ENCODE measurements around the gene CSAG3. TPM values are rescaled to one million over a fixed set of nuclear protein-coding genes. Genes with fewer than 3 reads are reported as not detected.

CSAG3 gene
- total RNA-seq, 1 experiment from 2014 or later = 0.26 TPM

- no peaks in the 10 kb centered on the region for H3K4me1 ChIP-seq (ENCODE audit: control insufficient read depth, insufficient read depth, low read length)
- TF ChIP-seq, protein P1, sequence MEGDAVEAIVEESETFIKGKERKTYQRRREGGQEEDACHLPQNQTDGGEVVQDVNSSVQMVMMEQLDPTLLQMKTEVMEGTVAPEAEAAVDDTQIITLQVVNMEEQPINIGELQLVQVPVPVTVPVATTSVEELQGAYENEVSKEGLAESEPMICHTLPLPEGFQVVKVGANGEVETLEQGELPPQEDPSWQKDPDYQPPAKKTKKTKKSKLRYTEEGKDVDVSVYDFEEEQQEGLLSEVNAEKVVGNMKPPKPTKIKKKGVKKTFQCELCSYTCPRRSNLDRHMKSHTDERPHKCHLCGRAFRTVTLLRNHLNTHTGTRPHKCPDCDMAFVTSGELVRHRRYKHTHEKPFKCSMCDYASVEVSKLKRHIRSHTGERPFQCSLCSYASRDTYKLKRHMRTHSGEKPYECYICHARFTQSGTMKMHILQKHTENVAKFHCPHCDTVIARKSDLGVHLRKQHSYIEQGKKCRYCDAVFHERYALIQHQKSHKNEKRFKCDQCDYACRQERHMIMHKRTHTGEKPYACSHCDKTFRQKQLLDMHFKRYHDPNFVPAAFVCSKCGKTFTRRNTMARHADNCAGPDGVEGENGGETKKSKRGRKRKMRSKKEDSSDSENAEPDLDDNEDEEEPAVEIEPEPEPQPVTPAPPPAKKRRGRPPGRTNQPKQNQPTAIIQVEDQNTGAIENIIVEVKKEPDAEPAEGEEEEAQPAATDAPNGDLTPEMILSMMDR (IDR thresholded peaks at IDR 0.05) = no peak
- TF ChIP-seq SIN3A (IDR thresholded peaks at IDR 0.05; ENCODE audit: borderline replicate concordance, insufficient read depth, low read depth, low read length) = no peak
- TF ChIP-seq, protein P2, sequence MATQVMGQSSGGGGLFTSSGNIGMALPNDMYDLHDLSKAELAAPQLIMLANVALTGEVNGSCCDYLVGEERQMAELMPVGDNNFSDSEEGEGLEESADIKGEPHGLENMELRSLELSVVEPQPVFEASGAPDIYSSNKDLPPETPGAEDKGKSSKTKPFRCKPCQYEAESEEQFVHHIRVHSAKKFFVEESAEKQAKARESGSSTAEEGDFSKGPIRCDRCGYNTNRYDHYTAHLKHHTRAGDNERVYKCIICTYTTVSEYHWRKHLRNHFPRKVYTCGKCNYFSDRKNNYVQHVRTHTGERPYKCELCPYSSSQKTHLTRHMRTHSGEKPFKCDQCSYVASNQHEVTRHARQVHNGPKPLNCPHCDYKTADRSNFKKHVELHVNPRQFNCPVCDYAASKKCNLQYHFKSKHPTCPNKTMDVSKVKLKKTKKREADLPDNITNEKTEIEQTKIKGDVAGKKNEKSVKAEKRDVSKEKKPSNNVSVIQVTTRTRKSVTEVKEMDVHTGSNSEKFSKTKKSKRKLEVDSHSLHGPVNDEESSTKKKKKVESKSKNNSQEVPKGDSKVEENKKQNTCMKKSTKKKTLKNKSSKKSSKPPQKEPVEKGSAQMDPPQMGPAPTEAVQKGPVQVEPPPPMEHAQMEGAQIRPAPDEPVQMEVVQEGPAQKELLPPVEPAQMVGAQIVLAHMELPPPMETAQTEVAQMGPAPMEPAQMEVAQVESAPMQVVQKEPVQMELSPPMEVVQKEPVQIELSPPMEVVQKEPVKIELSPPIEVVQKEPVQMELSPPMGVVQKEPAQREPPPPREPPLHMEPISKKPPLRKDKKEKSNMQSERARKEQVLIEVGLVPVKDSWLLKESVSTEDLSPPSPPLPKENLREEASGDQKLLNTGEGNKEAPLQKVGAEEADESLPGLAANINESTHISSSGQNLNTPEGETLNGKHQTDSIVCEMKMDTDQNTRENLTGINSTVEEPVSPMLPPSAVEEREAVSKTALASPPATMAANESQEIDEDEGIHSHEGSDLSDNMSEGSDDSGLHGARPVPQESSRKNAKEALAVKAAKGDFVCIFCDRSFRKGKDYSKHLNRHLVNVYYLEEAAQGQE (IDR thresholded peaks at IDR 0.05; ENCODE audit: insufficient read depth in 1 of 2, low read depth in 2 of 2, low read length in 1 of 2) = no peak
- TF ChIP-seq POLR2AphosphoS5 (IDR thresholded peaks at IDR 0.05; ENCODE audit: low read depth, low read length) = no peak
- no peak for TF ChIP-seq TCF7L2 (IDR thresholded peaks at IDR 0.05; ENCODE audit: low read depth, low read length)
- no peaks in the 10 kb centered on the region for H3K9me3 ChIP-seq (ENCODE audit: control insufficient read depth, insufficient read depth, low read depth, low read length)
- DNase-seq (ENCODE audit: low read depth, low spot score) (no peak), ATAC-seq (no peak)
- BruUV-seq (replicated peaks) = no TSS peak
- H3K4me3 ChIP-seq (ENCODE audit: low read depth in 2 of 2, low read length in 2 of 2) = no peak overlapping the region
- in situ Hi-C loops (cut with HindIII; ENCODE audit: low pct_unique_long_range_greater_than_20kb, low sequenced_read_pairs) (loop anchor here (25.0 kb wide), 1 partner anchor 169 kb away; the partner anchor contains the start of gene GABRQ), intact Hi-C loops (cut with micrococcal nuclease; ENCODE audit: unreplicated experiment) (no loop called here)
- no peaks in the 10 kb centered on the region for H3K27me3 ChIP-seq (ENCODE audit: control insufficient read depth, insufficient read depth, low read length)
- CTCF ChIA-PET = no interaction called here
- H3K27ac ChIP-seq (ENCODE audit: low read length) = no peak overlapping the region
- POLR2A ChIA-PET = no interaction called here
- H3K36me3 ChIP-seq (ENCODE audit: control insufficient read depth, insufficient read depth, low read length) = no peaks in the 10 kb centered on the region
Observed at GRCh38 chrX:152806035-152806434, 47.0 kb downstream of the CSAG3 start.

Other genes with a start within 250 kb of the CSAG3 start
- 0.03 TPM for gene GABRQ, start 121.3 kb upstream of the CSAG3 start, total RNA-seq (2021; ENCODE audit: unreplicated experiment)
- 0.21 TPM for gene MAGEA3, start 60.4 kb upstream of the CSAG3 start, total RNA-seq (2021; ENCODE audit: unreplicated experiment)
- not detected for gene CSAG2, start 49.9 kb upstream of the CSAG3 start, total RNA-seq (2021; ENCODE audit: unreplicated experiment)
- gene MAGEA2B, start 44.6 kb upstream of the CSAG3 start, total RNA-seq (2021; ENCODE audit: unreplicated experiment) = not detected
- not detected for gene CSAG1, start 25.5 kb upstream of the CSAG3 start, total RNA-seq (2021; ENCODE audit: unreplicated experiment)
- not detected for gene MAGEA12, start 25.5 kb upstream of the CSAG3 start, total RNA-seq (2021; ENCODE audit: unreplicated experiment)
- gene MAGEA2, start 5.4 kb upstream of the CSAG3 start, total RNA-seq (2021; ENCODE audit: unreplicated experiment) = 0.28 TPM
- gene MAGEA6, start 10.5 kb downstream of the CSAG3 start, total RNA-seq (2021; ENCODE audit: unreplicated experiment) = 0.57 TPM
- 63.3 TPM for gene CETN2, start 71.5 kb downstream of the CSAG3 start, total RNA-seq (2021; ENCODE audit: unreplicated experiment)
- gene NSDHL, start 71.8 kb downstream of the CSAG3 start, total RNA-seq (2021; ENCODE audit: unreplicated experiment) = 75.0 TPM
- 5.4 TPM for gene ZNF185, start 138.8 kb downstream of the CSAG3 start, total RNA-seq (2021; ENCODE audit: unreplicated experiment)
- gene PNMA5, start 234.9 kb downstream of the CSAG3 start, total RNA-seq (2021; ENCODE audit: unreplicated experiment) = not detected

Data from Panc1 (cell line).